Karpas-422 (cell line): Measurements from ENCODE around the gene RNF175. TPM values are rescaled to one million over a fixed set of nuclear protein-coding genes. Genes with fewer than 3 reads are reported as not detected.

Source experiments
- DNase-seq: peaks from one replicate; pipeline ENCODE4 v3.0.0-alpha.2; 2015
- H2AFZ ChIP-seq: fragments of 200-600 bp; sonication (generic); 2 replicates; pipeline ENCODE4 v1.6.1; 2014; ENCODE audit warnings: antibody characterized with exemption, low read length, mixed read lengths
- H3K27ac ChIP-seq: fragments of 200-600 bp; sonication (generic); 2 replicates; pipeline ENCODE4 v1.5.1; 2014; ENCODE audit warnings: mild to moderate bottlenecking, low read length, moderate library complexity
- H3K27me3 ChIP-seq: fragments of 200-600 bp; sonication (generic); 2 replicates; pipeline ENCODE4 v1.6.1; 2014; ENCODE audit warnings: low read length, mixed read lengths
- H3K36me3 ChIP-seq: fragments of 200-600 bp; sonication (generic); 2 replicates; pipeline ENCODE4 v1.6.1; 2014; ENCODE audit warnings: low read length, mixed read lengths; ENCODE audit not compliant: insufficient read depth
- H3K4me1 ChIP-seq: fragments of 200-600 bp; sonication (generic); 2 replicates; pipeline ENCODE4 v1.6.1; 2014; ENCODE audit warnings: mild to moderate bottlenecking, low read length, mixed read lengths
- H3K4me2 ChIP-seq: fragments of 200-600 bp; sonication (generic); 2 replicates; pipeline ENCODE4 v1.6.1; 2014; ENCODE audit warnings: low read length, low read depth, mild to moderate bottlenecking; ENCODE audit not compliant: poor library complexity, severe bottlenecking
- H3K4me3 ChIP-seq: fragments of 200-600 bp; sonication (generic); 2 replicates; pipeline ENCODE4 v1.5.1; 2014; ENCODE audit warnings: mild to moderate bottlenecking, antibody characterized with exemption, low read length, mixed read lengths
- H3K79me2 ChIP-seq: fragments of 200-600 bp; sonication (generic); 2 replicates; pipeline ENCODE4 v1.6.1; 2014; ENCODE audit warnings: mild to moderate bottlenecking, low read length, mixed read lengths
- H3K9ac ChIP-seq: fragments of 200-600 bp; sonication (generic); 2 replicates; pipeline ENCODE4 v1.6.0; 2014; ENCODE audit warnings: low read length
- H3K9me2 ChIP-seq: fragments of 200-600 bp; sonication (generic), shearing (Covaris generic); replicated peaks from 2 replicates; pipeline ENCODE4 v1.6.0; 2014; ENCODE audit warnings: mild to moderate bottlenecking, low read length, moderate library complexity; ENCODE audit not compliant: insufficient read depth
- H3K9me3 ChIP-seq: fragments of 300-700, 200-600 bp; sonication (generic); 2 replicates; pipeline ENCODE4 v1.6.1; 2014; ENCODE audit warnings: low read length, mixed read lengths
- H4K20me1 ChIP-seq: fragments of 200-600 bp; sonication (generic); 2 replicates; pipeline ENCODE4 v1.6.1; 2014; ENCODE audit warnings: mild to moderate bottlenecking, antibody characterized with exemption, low read length, low read depth; ENCODE audit not compliant: insufficient read depth
- total RNA-seq: library from RNA; depleted of rRNA; stranded (reverse); fragments of >200 nt; shearing (Covaris generic); gene quantifications from 2 replicates; pipeline ENCODE4 v1.2.3, GENCODE V29; 2014; ENCODE audit warnings: low replicate concordance

RNF175 gene
- total RNA-seq, 1 experiment from 2014 or later, result 0.34 TPM

GRCh38 chr4:153705743-153706468 lies 53.9 kb downstream of the RNF175 start:
- Histone ChIP-seq H3K27ac (no peak overlapping the region), H3K4me1 (no peaks in the 10 kb centered on the region; the same call in 1 of the 2 replicates), H3K4me3 (no peak overlapping the region), H3K36me3 (no peaks in the 10 kb centered on the region), H3K4me2 (no peak overlapping the region), H3K9me2 (no peaks in the 10 kb centered on the region), H4K20me1 (no peaks in the 10 kb centered on the region), H3K9me3 (no peaks in the 10 kb centered on the region), H3K79me2 (no peaks in the 10 kb centered on the region), H2AFZ (no peak overlapping the region), H3K9ac (no peak overlapping the region), H3K27me3 (no peaks in the 10 kb centered on the region)
- peak; percentile 50 for DNase-seq

- Histone ChIP-seq H3K4me2 (no peak overlapping the region), H3K4me3 (no peak overlapping the region), H2AFZ (no peak overlapping the region), H3K9me3 (no peaks in the 10 kb centered on the region), H3K27me3 (no peaks in the 10 kb centered on the region), H3K9ac (no peak overlapping the region), H3K36me3 (no peaks in the 10 kb centered on the region), H4K20me1 (no peaks in the 10 kb centered on the region), H3K79me2 (no peaks in the 10 kb centered on the region), H3K9me2 (no peaks in the 10 kb centered on the region), H3K4me1 (no peaks in the 10 kb centered on the region; the same call in 1 of the 2 replicates), H3K27ac (no peak overlapping the region)
- no peak for DNase-seq
These were observed 55.3 kb downstream of the RNF175 start for GRCh38 chr4:153704522-153704921.

- H3K4me3 ChIP-seq, result no peak overlapping the region
- no peak overlapping the region for H3K9ac ChIP-seq
- no peaks in the 10 kb centered on the region; the same call in 1 of the 2 replicates for H3K27me3 ChIP-seq
- H3K36me3 ChIP-seq, result no peaks in the 10 kb centered on the region
- H3K79me2 ChIP-seq, result no peaks in the 10 kb centered on the region
- DNase-seq, result no peak
- H3K9me2 ChIP-seq, result no peaks in the 10 kb centered on the region
- no peak overlapping the region for H3K27ac ChIP-seq
- H3K4me2 ChIP-seq, result peak overlapping the region; percentile 2
- H3K9me3 ChIP-seq, result peaks cover 15% of the 10 kb centered on the region
- no peak overlapping the region for H2AFZ ChIP-seq
- H3K4me1 ChIP-seq, result no peaks in the 10 kb centered on the region
- no peaks in the 10 kb centered on the region for H4K20me1 ChIP-seq
These were observed 74.9 kb downstream of the RNF175 start for GRCh38 chr4:153684971-153685371.

GRCh38 chr4:153684182-153684970 lies 75.4 kb downstream of the RNF175 start, which contains the start of gene TLR2:
TLR2 (plus strand) TSS chr4:153684280; CDS start chr4:153702908, 18,628 bp downstream.
- no peak for DNase-seq
- Histone ChIP-seq H3K4me1 (0 out of 2 replicates have a peak, but pooled peaks cover 3% of the 10 kb centered on the region), H3K79me2 (no peaks in the 10 kb centered on the region), H3K9ac (no peak within 1 kb of the TSS), H2AFZ (no peak within 1 kb of the TSS), H3K9me3 (peaks cover 15% of the 10 kb centered on the region), H3K4me3 (no peak within 1 kb of the TSS), H3K27me3 (no peaks in the 10 kb centered on the region), H3K27ac (no peak within 1 kb of the TSS), H3K36me3 (no peaks in the 10 kb centered on the region), H3K9me2 (no peaks in the 10 kb centered on the region), H4K20me1 (no peaks in the 10 kb centered on the region), H3K4me2 (peak within 1 kb of the TSS; percentile 2)

GRCh38 chr4:153683763-153684181 lies 76.1 kb downstream of the RNF175 start:
- no peak overlapping the region for H2AFZ ChIP-seq
- H3K27ac ChIP-seq, result no peak overlapping the region
- H3K9me3 ChIP-seq, result peaks cover 10% of the 10 kb centered on the region
- no peaks in the 10 kb centered on the region for H3K36me3 ChIP-seq
- no peaks in the 10 kb centered on the region for H3K27me3 ChIP-seq
- H3K9me2 ChIP-seq, result no peaks in the 10 kb centered on the region
- H3K4me1 ChIP-seq, result 0 out of 2 replicates have a peak, but pooled peaks cover 3% of the 10 kb centered on the region
- no peak for DNase-seq
- H4K20me1 ChIP-seq, result no peaks in the 10 kb centered on the region
- H3K9ac ChIP-seq, result no peak overlapping the region
- no peak overlapping the region for H3K4me2 ChIP-seq
- H3K79me2 ChIP-seq, result no peaks in the 10 kb centered on the region
- no peak overlapping the region for H3K4me3 ChIP-seq

GRCh38 chr4:153679486-153679885 lies 80.3 kb downstream of the RNF175 start:
- Histone ChIP-seq H2AFZ (no peak overlapping the region), H3K4me3 (no peak overlapping the region), H3K9me3 (peaks cover 15% of the 10 kb centered on the region), H4K20me1 (no peaks in the 10 kb centered on the region), H3K4me1 (0 out of 2 replicates have a peak, but pooled peaks cover 3% of the 10 kb centered on the region), H3K27ac (no peak overlapping the region), H3K4me2 (no peak overlapping the region), H3K9me2 (no peaks in the 10 kb centered on the region), H3K36me3 (no peaks in the 10 kb centered on the region), H3K9ac (no peak overlapping the region), H3K27me3 (peaks cover 4% of the 10 kb centered on the region; the same call in 1 of the 2 replicates), H3K79me2 (no peaks in the 10 kb centered on the region)
- DNase-seq, result peak; percentile 60

- H3K36me3 ChIP-seq, result no peaks in the 10 kb centered on the region
- H3K79me2 ChIP-seq, result no peaks in the 10 kb centered on the region
- H3K9me2 ChIP-seq, result no peaks in the 10 kb centered on the region
- H3K4me1 ChIP-seq, result 0 out of 2 replicates have a peak, but pooled peaks cover 3% of the 10 kb centered on the region
- no peak overlapping the region for H2AFZ ChIP-seq
- no peak overlapping the region for H3K4me2 ChIP-seq
- H3K27me3 ChIP-seq, result peaks cover 4% of the 10 kb centered on the region; the same call in 1 of the 2 replicates
- no peak overlapping the region for H3K4me3 ChIP-seq
- no peak for DNase-seq
- no peak overlapping the region for H3K9ac ChIP-seq
- no peak overlapping the region for H3K27ac ChIP-seq
- no peaks in the 10 kb centered on the region for H4K20me1 ChIP-seq
- peaks cover 17% of the 10 kb centered on the region for H3K9me3 ChIP-seq
These were observed 82.8 kb downstream of the RNF175 start for GRCh38 chr4:153676984-153677383.

GRCh38 chr4:153676486-153676885 lies 83.3 kb downstream of the RNF175 start:
- no peaks in the 10 kb centered on the region for H4K20me1 ChIP-seq
- peaks cover 4% of the 10 kb centered on the region; the same call in 1 of the 2 replicates for H3K27me3 ChIP-seq
- no peak overlapping the region for H3K9ac ChIP-seq
- no peaks in the 10 kb centered on the region for H3K79me2 ChIP-seq
- no peaks in the 10 kb centered on the region for H3K9me2 ChIP-seq
- H3K4me3 ChIP-seq, result no peak overlapping the region
- H3K9me3 ChIP-seq, result peaks cover 17% of the 10 kb centered on the region
- H3K36me3 ChIP-seq, result no peaks in the 10 kb centered on the region
- H3K4me2 ChIP-seq, result no peak overlapping the region
- DNase-seq, result no peak
- no peak overlapping the region for H3K27ac ChIP-seq
- 0 out of 2 replicates have a peak, but pooled peaks cover 3% of the 10 kb centered on the region for H3K4me1 ChIP-seq
- H2AFZ ChIP-seq, result no peak overlapping the region
